GM20431 (cell line): ENCODE measurements around the gene ANKMY1.

Source experiments
- in situ Hi-C: fragments of 300-500 bp; cut with MseI, MboI; formaldehyde crosslinking; loops from one replicate; pipeline ENCODE4 v1.15.0; 2020; ENCODE audit warnings: low sequenced_read_pairs; ENCODE audit not compliant: unreplicated experiment

The ANKMY1 gene

DNA sequence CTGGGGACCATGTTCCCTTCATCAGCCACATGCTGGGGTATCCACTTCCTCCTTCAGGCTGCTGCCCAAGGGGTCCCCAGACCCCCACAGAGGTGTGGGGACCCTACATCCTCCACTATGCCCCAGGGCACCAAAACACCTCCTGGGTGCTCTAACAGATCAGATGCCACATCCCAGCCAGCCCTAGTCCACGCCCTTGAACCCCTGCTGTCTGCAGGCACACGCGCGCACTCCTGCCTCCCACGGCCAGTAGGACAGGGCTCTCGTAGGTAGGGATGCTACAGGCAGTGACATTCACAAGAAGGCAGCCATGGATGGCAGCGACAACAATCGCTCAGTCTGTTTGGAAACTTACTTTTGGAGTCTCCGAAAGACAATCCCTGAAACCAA lies 125.4 kb downstream of the ANKMY1 start:
- in situ Hi-C loops = no loop called here

GRCh38 chr2:240431661-240432424 lies 125.9 kb downstream of the ANKMY1 start:
- in situ Hi-C loops = no loop called here

DNA sequence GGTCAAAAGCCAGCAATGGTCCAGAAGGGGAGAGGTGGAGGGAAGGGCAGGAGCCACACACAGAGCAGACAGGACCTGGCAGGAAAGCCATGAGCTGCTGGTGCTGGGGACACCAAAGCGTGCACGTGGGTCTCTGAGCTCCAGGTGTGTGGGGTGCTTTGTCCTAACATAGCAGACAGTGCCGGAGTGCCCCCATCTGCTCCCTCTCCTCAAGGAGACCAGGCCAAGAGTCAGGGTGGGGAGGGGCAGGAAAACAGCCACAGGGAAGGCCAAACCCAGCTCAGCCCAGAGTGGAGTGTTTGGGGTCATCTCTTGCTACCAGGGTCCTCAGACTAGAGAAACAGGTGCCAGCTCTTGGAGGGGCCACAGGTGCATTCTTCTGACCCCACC lies 126.5 kb downstream of the ANKMY1 start:
- in situ Hi-C loops = no loop called here

- in situ Hi-C loops = no loop called here
These were observed 127.2 kb downstream of the ANKMY1 start for GRCh38 chr2:240430595-240430994.

- in situ Hi-C loops = no loop called here
These were observed 127.8 kb downstream of the ANKMY1 start for GRCh38 chr2:240429872-240430491.
